ENCODE results near the gene GPR107. TPM values are rescaled to one million over a fixed set of nuclear protein-coding genes. Genes with fewer than 3 reads are reported as not detected.

The GPR107 gene
- total RNA-seq, 4 donors from 2014 or later: 19.3 to 36.1 (median 28.9) TPM

- Histone ChIP-seq H3K36me3 (peaks cover 0 to 7% (median 0%) of the 10 kb centered on the region in 3 donors), H3K4me1 (peaks cover 0 to 82% (median 23%) of the 10 kb centered on the region in 4 donors), H3K27me3 (no peaks in the 10 kb centered on the region), H3K9me3 (peaks cover 0 to 3% (median 0%) of the 10 kb centered on the region in 4 donors), H3K27ac (no peak overlapping the region), H3K4me3 (no peak overlapping the region)
- WGBS, 2 donors: 83 to 88% methylated on average over 9 of the region's 9 CpGs
- no peak for DNase-seq (ENCODE audit: low spot score in 2 of 2)
- TF ChIP-seq CTCF (IDR thresholded peaks at IDR 0.05): no peak
- TF ChIP-seq POLR2A (IDR thresholded peaks at IDR 0.05): no peak
- TF ChIP-seq EP300 (IDR thresholded peaks at IDR 0.05): no peak
Measured at GRCh38 chr9:130027533-130028365, 26.0 kb upstream of the GPR107 start.

GRCh38 chr9:130028493-130029222 is 25.0 kb upstream of the GPR107 start:
- TF ChIP-seq POLR2A (IDR thresholded peaks at IDR 0.05): no peak
- TF ChIP-seq EP300 (IDR thresholded peaks at IDR 0.05): no peak
- no peak for TF ChIP-seq CTCF (IDR thresholded peaks at IDR 0.05)
- no peak for DNase-seq (ENCODE audit: low spot score in 2 of 2)
- H3K27ac ChIP-seq: no peak overlapping the region
- H3K4me1 ChIP-seq: peaks cover 0 to 81% (median 21%) of the 10 kb centered on the region in 4 donors
- H3K36me3 ChIP-seq: peaks cover 0 to 7% (median 0%) of the 10 kb centered on the region in 3 donors
- H3K4me3 ChIP-seq: no peak overlapping the region
- H3K27me3 ChIP-seq: no peaks in the 10 kb centered on the region
- WGBS, 2 donors: 67% methylated on average over 6 of the region's 6 CpGs
- H3K9me3 ChIP-seq: peaks cover 0 to 3% (median 0%) of the 10 kb centered on the region in 4 donors

- peaks cover 0 to 7% (median 0%) of the 10 kb centered on the region in 3 donors for H3K36me3 ChIP-seq
- TF ChIP-seq CTCF (IDR thresholded peaks at IDR 0.05) (no peak), EP300 (IDR thresholded peaks at IDR 0.05) (no peak), POLR2A (IDR thresholded peaks at IDR 0.05) (no peak)
- WGBS, 2 donors: 83 to 88% methylated on average over 10 of the region's 10 CpGs
- H3K4me1 ChIP-seq: peaks cover 0 to 80% (median 19%) of the 10 kb centered on the region in 4 donors
- no peak overlapping the region for H3K27ac ChIP-seq
- H3K27me3 ChIP-seq: no peaks in the 10 kb centered on the region
- no peak overlapping the region for H3K4me3 ChIP-seq
- H3K9me3 ChIP-seq: peaks cover 0 to 3% (median 0%) of the 10 kb centered on the region in 4 donors
- no peak for DNase-seq (ENCODE audit: low spot score in 2 of 2)
Measured at GRCh38 chr9:130029223-130029973, 24.3 kb upstream of the GPR107 start.

- Histone ChIP-seq H3K4me3 (no peak overlapping the region), H3K27ac (peak overlapping the region in 1 of 4 donors; percentile 28), H3K9me3 (peaks cover 0 to 3% (median 0%) of the 10 kb centered on the region in 4 donors), H3K36me3 (peaks cover 0 to 7% (median 0%) of the 10 kb centered on the region in 3 donors), H3K4me1 (peaks cover 0 to 85% (median 19%) of the 10 kb centered on the region in 4 donors), H3K27me3 (no peaks in the 10 kb centered on the region)
- WGBS, 2 donors: 67 to 82% methylated on average over 3 of the region's 3 CpGs
- no peak for DNase-seq (ENCODE audit: low spot score in 2 of 2)
- TF ChIP-seq EP300 (IDR thresholded peaks at IDR 0.05) (no peak), POLR2A (IDR thresholded peaks at IDR 0.05) (no peak), CTCF (IDR thresholded peaks at IDR 0.05) (no peak)
Measured at GRCh38 chr9:130030651-130031127, 23.0 kb upstream of the GPR107 start.
